Left cardiac atrium (tissue), 4 donors: Measurements from ENCODE around the gene COL7A1. TPM values are rescaled to one million over a fixed set of nuclear protein-coding genes. Genes with fewer than 3 reads are reported as not detected.

Experiments used
- ATAC-seq, 2 donors: fragments of 200-7000 bp; cut with Tn5 transposase; one replicate each; pipeline ENCODE4 v1.9.1; 2020; ENCODE audit warnings: mild to moderate bottlenecking in 2 of 2, moderate library complexity in 2 of 2
- DNase-seq: peaks from one replicate; pipeline ENCODE4 v3.0.0-alpha.2; 2020
- intact Hi-C, 2 donors: fragments of 100-400 bp; cut with DNase I; formaldehyde crosslinking; loops; one replicate each; pipeline versions ENCODE4 v1.14.1 to v1.15.1; 2022 to 2023
- total RNA-seq, 2 donors: library from RNA; stranded (reverse); fragmentation: NEBNext Ultra II Directional; extraction: Animal tissue kit (Norgen Biotek cat#: 25700); gene quantifications; one replicate each; pipeline ENCODE4 v1.2.1, GENCODE V29; 2021
- donor health status: DM: no; HTN: yes; CAD: no.
- donor health status: DM: no; HTN: yes; CAD: no; lungs with severe emphysema.
- donor health status: DM: yes; HTN: yes; CAD: no.
- donor health status: Dilated cardiomyopathy.

Gene COL7A1
- total RNA-seq, 2 donors from 2014 or later, result 5.2 to 5.5 TPM

DNA sequence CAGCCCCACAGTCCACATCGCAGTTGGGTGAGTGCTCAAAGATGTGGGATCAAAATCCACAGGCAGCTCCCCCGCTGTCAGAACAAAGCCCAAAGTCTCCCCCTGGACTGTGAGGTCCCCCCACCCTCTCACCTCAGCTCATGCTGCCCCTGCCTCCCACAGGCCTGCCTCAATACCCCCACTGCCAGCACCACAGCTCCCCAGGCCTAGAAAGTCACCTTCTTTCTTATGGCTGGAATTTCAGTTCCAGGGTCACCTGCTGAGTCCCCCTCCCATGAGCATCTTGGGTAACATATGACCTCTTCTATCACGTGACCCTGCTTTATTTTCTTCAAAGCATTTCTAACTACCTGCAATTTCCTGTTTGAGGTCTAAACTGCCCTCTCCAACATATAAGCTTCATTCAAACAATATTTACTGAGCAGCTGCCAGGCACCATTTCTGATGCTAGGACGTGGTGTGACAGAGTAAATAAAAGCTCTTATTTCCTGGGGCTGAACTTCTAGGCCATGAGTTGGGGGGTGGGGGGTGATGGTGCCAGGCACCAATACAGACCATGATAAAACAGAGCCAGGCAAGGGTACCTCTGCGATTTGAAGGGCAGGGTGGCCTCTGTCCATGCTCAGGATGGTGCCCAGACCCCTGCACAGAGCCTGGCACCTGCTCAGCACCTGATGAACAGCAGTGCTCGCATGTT, 28.9 kb upstream of the COL7A1 start:
- DNase-seq, result no peak
- intact Hi-C loops, result no loop called here
- ATAC-seq, result no peak

DNA sequence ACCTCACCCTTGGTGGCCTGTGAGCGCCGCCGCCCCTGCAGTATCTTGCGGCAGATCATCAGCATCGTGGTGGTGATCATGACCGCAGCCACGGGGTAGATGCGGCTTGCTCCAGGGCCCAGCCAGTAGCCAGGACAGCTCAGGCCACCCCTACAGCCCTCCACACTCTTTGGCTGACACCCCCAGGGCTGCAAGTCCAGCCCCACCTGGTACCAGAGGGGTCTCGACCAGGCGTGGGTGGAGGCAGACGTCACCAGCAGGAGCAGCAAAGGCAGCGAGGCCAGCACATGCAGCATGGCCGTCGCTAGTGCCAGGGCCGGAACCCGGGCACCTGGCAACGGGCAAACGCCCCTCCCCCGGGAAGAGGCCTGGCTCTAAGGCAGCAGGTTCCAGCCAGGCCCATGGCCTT, 26.3 kb upstream of the COL7A1 start, which contains the start of gene TMEM89:
Gene TMEM89 (minus strand): TSS at position 309 of the 409 bp plus-strand sequence. CDS start 13 bp downstream, at position 296.
- DNase-seq, result no peak
- no peak for ATAC-seq
- intact Hi-C loops, result no loop called here

DNA sequence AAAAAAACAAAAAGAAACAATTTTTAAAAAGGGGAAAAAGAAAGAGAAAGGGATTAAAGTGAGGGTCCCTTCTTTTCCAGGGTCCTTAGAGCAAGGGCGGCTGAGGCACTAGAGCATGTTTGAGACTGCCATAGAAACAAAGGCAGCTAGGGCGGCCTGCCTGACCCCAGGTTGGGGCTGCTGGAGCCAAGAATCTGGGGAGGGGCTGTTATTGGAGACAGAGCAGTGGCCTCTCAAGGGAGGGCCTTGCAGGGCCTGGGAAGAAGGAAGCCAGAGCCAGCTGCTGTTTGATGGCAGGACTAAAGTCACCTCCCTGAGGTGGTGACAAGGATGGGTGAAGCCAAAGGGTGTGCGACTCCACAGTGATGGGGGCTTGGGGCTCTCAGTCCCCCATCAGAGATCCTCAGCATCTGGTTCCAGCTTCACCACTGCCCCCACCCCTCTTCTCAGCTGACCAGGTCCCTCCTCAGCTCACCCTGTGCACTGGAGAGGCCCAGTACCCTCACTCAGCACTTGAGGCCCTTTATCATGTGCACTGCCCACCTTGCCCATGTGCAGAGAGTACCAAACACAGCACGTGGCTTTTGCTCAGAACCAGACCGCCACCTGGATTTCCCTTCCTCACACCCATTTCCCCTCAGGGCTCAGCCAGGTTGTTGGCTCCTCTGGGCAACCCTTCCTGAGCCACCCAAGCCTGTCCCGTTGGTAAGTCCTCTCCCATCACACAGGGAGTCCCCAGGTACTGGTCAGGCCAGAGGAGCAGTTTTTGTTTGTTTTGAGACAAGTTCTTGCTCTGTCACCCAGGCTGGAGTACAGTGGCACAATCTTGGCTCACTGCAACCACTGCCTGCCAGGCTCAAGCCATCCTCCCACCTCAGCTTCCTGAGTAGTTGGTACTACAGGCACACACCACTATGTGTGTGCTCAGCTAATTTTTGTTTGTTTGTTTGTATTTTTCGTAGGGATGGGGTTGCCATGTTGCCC, 24.7 kb upstream of the COL7A1 start:
- ATAC-seq (no peak), DNase-seq (no peak)
- intact Hi-C loops, result no loop called here

DNA sequence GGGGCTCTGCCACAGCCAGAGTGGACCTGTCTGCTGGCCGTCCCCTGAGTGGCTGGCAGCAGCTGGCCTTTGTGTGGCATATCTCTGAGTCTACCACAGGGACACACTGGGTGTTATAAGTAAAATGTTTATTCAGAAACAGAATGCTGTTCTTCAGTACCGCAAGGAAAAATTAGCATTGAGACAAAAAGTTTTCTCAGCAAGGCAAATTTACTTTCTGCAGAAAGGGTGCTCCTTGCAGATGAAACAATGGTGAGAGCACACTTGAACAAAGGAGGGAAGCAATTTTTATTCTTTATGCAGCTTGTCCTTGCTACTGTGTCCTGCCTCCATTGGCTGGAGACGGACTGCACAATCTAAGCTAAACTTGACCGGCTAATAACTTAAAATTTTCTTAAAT, 22.4 kb upstream of the COL7A1 start:
- ATAC-seq (no peak), DNase-seq (no peak)
- intact Hi-C loops, result no loop called here

- intact Hi-C loops, result no loop called here
- DNase-seq (no peak), ATAC-seq (no peak)
Measured at GRCh38 chr3:48614044-48614443, 18.9 kb upstream of the COL7A1 start.

DNA sequence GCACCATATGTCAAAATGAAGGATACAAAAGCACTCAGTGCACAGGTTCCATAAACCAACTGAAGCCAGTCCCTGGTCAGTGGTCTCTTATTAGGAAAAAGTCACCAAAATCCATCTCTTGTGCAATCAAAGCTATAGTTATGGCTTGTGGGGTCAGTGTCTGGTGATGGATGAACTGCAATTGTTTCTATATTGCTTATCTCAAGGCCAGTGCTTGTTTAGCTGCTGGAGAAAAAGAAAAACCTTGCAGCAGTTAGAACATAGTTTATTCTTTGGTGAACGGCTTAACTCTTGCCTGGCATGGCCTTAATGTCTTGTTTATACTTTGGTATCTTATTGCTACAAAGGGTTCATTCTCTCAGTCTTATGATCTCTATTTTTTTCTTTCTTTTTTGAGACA, 17.2 kb upstream of the COL7A1 start:
- intact Hi-C loops, result no loop called here
- no peak for DNase-seq
- no peak for ATAC-seq

DNA sequence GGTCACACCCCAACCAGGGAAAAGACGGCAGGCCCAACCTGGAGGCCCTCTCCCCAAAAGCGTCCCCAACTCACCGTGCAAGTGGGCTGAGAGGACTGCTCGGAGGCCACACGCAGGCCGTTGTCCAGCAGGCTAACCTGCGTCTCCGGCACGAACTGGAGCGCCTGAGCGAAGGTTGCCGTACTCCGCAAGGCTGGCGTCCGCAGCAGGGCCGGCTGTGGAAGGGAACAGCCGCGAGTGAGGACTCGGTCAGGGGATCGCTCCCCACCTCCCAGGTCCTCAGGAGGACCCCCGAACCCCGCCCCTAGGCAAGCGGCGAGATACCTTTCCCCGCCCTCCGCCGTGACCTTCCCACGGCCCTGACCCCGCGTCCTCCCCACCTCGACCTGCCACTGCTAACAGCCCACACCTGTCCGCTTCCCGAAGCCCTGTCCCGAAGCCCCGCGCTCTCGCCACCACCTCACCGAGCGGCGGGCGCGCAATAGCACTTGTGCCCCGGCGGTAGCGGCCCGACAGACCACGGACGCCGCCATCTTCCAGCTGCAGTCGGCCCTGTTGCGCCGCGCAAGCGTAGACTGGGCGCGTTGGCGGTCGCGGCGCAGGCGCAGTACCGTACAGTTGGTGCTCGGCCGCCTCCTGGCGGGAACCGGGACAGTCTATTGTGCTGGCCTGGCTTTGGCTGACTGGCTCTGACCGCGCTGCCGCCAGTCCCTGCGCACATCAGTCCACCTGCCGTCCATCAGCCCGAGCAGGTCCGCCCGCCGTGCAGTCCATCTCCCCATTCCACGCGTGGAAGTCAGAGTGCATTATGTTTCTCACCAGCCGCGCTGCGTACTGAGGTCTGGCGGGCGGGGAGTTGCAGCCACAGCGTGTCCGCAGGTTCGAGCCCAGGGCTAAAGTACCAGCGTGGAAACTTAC, 14.2 kb upstream of the COL7A1 start, which contains the start of gene UQCRC1:
Gene UQCRC1 (minus strand): TSS at position 559 of the 918 bp plus-strand sequence. CDS start 26 bp downstream, at position 533.
- intact Hi-C loops, result no loop called here
- DNase-seq, result peak; percentile 94
- ATAC-seq, result peak; percentile 100

GRCh38 chr3:48607519-48607918, 12.4 kb upstream of the COL7A1 start:
- ATAC-seq, result no peak
- intact Hi-C loops, result no loop called here
- no peak for DNase-seq

- intact Hi-C loops, result no loop called here
- peak; percentile 7 to 11 for ATAC-seq
- DNase-seq, result peak; percentile 62
Measured at GRCh38 chr3:48601622-48601994, 6.5 kb upstream of the COL7A1 start.

- DNase-seq (no peak), ATAC-seq (no peak)
- intact Hi-C loops, result no loop called here
Measured at GRCh38 chr3:48600711-48601621, 5.8 kb upstream of the COL7A1 start.

- no peak for DNase-seq
- no peak for ATAC-seq
- intact Hi-C loops, result no loop called here
Measured at GRCh38 chr3:48599509-48600285, 4.6 kb upstream of the COL7A1 start.

- intact Hi-C loops, result no loop called here
- ATAC-seq (no peak), DNase-seq (no peak)
Measured at GRCh38 chr3:48599077-48599501, 4.0 kb upstream of the COL7A1 start.

- peak; percentile 55 for DNase-seq
- ATAC-seq, result peak; percentile 64 to 79
- intact Hi-C loops, result no loop called here
Measured at GRCh38 chr3:48598323-48599076, 3.4 kb upstream of the COL7A1 start.

DNA sequence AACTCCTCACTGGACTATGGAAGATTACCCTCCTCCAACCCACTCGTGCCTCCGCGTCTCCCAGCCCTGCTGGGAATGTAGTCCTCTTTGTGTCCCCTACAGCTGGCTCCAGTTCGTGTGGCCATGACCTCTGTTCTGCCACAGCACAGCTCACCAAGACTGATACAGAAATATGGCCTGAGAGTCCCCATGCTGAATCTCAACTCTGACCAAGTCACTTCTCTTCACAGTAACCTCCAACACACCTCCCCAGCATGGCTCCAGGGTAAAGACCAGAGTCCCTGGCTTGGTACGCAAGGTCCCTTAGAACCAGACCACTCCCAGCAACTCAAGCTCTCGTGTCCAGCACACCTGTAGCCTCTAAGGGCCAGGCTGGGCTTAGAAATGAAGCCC, 2.3 kb upstream of the COL7A1 start:
- DNase-seq (no peak), ATAC-seq (no peak)
- intact Hi-C loops, result no loop called here

GRCh38 chr3:48596676-48597407, 1.7 kb upstream of the COL7A1 start:
- ATAC-seq (no peak), DNase-seq (no peak)
- intact Hi-C loops, result no loop called here

- intact Hi-C loops, result no loop called here
- DNase-seq, result no peak
- no peak for ATAC-seq
Measured at GRCh38 chr3:48596157-48596556, 1.0 kb upstream of the COL7A1 start.
